ENCODE results near the gene NGF. TPM values are rescaled to one million over a fixed set of nuclear protein-coding genes. Genes with fewer than 3 reads are reported as not detected.
A peak's percentile ranks its signal among the peaks of the same experiment; 100 is the strongest.

NGF gene
- total RNA-seq, 1 donor from 2014 or later = 2.4 TPM

DNA sequence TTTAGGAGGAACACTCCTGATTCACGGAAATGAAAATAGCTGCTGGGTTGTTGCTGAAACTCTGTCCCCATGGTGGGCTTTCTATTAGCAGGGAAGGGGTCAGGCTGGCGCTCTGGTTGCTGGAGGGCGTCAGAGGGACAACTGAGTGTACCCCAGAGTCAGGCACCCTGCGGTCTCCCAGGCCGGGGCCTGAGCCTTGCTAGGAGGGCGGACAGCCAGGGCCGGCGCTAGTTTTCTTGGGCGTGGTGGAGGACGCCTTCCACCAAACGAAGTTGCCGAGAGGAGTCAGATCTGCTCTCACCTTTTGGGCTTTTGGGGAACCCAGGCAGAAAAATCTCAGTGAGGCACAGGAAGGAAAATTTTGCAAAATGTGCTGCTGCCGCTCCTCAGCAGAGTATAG lies 54.8 kb downstream of the NGF start:
- no peak for DNase-seq (ENCODE audit: low spot score)

DNA sequence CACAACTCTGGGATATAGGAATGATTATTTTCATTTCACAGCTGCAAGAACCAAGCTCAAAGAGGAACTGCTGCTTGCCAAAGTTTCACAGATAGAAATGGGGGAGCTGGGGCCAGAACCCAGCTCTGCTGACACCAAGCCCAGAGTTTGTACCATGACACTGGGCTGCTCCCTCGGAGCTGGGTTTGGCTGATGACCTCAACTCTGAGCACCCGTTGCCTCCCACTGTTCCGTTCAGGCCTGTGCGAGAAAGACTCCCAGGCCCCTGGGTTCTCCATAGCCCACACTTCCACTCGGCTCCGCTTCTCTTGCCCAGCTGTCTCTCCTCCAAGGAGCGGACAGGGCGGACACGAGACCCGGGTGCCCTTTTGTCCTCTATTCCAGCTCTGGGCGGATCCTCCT lies 55.2 kb downstream of the NGF start:
- no peak for DNase-seq (ENCODE audit: low spot score)

DNA sequence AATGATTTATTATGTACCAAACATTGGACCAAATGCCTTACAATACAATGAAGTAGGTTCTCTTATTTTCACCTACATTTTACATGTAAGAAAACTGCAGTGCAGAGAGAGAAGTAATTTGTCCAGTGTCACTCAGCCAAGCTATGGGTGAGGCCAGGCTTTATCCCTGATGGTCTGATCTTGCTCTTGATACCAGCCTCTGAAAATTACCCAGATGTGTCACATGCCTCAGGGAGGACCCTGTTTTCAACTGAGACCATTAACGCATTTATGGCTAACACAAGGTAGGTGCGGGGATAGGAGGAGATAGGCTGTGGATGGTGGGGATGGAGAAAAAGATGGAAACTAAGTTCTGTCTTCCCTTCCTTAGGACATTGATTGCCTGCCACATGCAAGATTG lies 56.9 kb downstream of the NGF start:
- DNase-seq (ENCODE audit: low spot score) = no peak

DNA sequence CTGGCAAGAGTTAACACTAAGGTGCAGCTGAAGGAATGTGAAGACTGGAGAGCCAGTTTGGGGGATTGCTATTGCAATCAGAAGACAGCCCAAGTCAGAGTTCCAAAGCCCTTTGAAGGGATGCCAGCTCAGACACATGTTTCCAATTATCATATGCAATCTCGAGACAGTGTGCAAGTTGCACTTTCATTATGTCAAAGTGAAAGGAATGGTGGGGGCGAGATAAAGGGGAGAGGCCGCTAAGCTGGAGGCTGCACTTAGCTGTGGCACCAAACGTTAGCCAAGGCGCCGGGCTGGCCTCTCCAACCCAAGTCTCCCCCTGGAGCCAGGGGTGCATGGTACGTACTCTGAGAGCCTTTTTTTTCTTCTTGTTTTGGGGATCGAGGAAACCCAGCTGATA lies 58.0 kb downstream of the NGF start:
- peak; percentile 91 for DNase-seq (ENCODE audit: low spot score)

DNA sequence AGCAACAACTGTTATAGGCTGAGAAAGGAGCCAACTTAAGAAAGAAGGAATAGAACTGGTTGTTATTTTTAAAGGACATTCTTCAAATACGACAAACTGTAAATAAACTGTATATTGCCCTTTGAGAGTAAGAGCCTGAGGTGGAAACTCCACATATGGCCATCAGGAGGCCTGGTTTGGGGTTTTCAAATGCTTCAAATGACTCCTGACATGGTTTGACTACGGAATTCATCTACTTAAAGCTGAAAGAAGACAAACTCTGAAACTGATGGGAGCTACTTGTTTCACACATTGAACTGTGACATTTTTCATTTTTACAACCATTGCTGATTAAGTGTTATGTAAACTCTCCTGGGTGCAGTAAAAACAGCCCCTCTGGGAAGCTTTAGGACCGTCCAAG lies 59.8 kb downstream of the NGF start:
- no peak for DNase-seq (ENCODE audit: low spot score)

DNA sequence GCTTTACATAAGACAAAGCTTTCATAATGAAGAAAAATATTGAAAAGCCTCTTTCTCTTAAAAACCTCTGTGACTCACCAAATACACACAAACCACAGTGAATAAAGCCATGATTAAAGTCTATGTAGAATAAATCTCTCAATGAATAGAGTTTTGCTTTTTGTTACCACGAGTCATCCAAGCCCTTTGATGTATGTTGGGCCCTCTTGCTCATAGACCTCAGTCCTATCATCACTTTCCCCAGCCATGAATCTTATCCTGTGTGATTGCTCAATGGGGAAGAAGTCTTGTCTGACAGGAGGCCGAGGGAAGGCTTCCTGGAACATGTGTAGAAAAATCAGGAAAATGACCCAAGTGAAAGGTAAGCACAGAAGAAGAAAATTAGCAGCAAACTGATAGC lies 60.8 kb downstream of the NGF start:
- DNase-seq (ENCODE audit: low spot score) = peak; percentile 42

DNA sequence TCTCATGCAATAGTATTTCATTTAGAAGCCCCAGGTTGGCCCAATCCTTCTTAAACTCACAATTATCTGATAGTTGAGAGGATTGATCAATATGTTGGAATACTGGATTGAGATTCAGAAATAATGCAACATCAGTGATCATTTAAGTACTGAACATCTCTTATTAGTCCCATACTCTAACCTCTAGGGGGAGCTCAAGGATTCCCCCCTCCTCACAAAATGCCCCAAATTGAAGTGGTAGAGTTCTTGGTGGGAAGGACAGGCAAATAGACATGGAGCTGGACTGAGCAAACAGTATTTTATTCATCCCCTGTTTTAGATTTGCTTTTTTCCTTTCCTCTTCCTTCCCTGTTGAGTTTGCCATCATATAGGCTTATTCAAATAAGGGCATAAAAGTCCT lies 62.8 kb downstream of the NGF start:
- DNase-seq (ENCODE audit: low spot score) = no peak

DNA sequence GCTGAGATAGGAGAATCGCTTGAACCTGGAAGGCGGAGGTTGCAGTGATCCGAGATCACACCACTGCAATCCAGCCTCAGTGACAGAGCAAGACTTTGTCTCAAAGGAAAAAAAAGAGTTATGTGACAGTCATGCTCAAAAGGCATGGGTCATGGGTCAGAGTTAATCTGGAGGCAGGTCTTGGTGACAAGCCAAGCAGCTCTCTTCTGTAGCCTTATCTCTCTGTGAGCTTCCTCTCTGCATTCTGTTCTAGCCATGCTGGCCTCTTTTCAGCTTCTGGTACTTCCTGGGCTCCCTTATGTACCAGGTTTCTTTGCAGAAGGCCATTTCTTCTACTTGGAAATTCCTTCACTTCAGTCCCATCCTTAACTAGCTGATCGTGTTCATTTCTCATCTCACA lies 63.6 kb downstream of the NGF start:
- no peak for DNase-seq (ENCODE audit: low spot score)

DNA sequence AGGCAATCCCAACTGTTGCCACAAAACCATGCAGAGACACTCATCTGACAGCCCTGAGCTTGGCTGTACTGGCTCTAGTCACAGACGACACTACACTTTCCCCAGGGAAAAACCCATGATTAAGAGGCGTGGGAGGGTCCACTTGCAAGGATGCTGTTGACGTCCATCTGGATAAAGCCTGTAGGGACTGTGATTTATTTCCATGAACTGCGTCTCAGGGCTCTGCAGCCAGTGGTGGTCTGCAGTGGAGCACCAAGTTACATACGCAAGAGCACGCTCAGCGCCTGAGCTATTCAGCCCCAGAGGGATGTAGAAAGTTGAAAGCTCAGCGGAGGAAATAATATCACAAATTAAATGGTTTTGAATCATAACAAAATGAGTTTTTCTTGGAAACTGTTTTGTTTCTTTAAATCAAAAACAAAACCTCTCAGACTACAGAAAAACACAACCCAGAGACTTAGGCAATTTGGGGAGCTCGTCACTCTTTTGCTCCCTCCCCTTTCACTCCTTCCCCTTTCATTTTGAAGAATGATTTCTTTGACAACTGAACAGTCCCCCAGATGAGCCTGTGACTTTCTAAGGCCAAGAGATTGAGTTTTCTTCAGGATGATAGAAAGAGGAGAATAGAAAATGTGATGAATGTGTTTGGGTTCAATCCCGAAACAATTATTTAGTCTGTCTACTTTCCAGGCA lies 71.2 kb downstream of the NGF start:
- DNase-seq (ENCODE audit: low spot score) = peak; percentile 25

DNA sequence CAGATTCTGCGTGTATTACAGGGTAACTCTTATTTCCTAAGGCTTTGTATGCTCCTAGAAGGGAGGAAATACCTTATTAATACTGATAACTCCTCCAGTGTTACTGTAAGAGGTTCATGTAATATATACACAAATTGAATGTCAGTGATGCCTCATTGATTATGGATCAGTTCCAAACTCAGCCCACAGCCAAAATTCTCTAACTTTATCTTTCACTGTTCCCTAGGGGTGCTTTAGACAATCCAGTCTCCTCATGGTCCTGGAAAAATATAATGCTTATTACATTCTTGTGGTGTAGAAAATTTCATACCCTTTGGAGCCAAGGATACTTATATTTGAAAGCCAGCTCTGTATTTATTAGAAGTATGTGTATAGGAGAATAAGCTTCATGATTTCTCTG lies 73.0 kb downstream of the NGF start:
- DNase-seq (ENCODE audit: low spot score) = no peak

DNA sequence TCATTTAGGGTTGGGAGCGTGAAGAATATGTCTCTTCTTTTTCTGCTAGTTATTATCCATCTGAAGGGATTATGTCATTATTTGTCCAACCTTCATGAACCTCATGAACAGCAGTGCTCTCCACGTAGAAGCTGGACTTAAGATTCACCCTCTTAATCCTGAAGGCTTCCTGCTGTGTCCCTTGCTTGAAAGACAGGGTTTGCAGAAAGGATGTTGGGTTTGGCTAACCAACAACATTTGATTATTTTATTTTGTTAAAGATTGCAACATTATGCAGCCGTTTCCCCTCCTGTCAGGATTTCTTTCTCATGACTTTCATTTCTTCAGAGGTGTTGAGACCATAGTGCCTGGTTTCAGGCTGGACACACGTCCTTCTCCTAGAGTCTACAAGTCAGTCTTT lies 75.2 kb downstream of the NGF start:
- DNase-seq (ENCODE audit: low spot score) = no peak

DNA sequence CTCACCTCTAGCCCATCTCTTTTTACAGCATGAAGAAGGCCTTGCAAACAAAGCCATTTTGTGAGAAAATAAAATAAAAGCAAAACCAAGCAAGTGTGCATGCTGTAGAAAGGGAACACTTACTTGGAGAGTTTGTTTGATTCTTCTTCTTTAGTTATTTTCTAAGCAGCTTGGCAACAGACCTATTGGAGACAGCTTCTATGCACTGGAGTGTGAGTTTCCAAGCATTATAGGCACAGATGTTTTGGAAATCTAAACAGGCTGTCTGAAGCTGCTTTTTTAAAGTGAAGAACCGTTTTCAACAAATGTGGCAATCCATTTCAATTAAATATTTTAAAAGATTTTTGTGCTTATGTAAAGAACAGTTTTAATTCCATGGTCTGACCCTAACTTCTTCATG lies 76.6 kb downstream of the NGF start:
- DNase-seq (ENCODE audit: low spot score) = peak; percentile 53

DNA sequence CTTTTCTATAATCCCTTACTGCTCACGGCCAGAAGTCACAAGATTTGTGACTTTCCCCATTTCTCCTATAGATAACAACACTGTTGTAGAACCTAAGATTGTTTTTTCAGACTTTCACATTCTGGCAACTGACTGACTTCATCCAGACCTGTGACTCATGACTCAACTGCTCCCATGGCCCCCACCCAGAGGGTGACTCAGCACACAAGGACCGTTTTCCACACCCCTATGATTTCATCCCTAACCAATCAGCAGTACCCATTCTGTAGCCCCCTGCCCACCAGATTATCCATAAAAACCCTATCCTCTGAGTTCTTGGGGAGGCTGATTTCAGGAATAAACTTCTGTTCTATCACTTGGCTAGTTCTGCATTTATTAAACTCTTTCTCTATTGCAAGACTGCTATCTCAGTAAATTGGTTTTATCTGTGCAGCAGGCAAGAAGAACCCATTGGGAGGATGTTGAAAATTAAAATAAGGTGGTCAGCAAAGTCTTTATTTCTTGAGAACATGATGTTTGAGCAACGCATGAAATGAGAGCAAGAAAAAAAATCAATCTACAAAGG lies 79.7 kb downstream of the NGF start:
- DNase-seq (ENCODE audit: low spot score) = no peak

DNA sequence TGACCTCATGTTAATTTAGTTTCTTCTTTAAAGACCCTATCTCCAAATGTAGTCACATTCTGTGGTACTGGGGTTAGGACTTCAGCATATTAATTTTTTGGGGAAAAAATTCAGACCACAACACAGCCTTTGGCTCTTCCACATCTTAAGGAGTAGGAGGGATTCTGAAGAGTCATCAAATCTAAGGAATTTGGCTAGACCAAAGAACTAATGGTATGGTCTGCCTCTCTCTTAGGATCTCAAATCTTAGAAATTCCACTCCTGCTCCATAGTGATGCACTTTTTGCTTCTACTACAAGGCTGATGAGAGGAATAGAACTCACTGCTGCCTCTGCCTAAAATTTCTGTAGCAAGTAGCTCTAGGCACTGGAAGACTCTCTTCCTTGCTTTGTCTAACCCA lies 80.5 kb downstream of the NGF start:
- DNase-seq (ENCODE audit: low spot score) = no peak

DNA sequence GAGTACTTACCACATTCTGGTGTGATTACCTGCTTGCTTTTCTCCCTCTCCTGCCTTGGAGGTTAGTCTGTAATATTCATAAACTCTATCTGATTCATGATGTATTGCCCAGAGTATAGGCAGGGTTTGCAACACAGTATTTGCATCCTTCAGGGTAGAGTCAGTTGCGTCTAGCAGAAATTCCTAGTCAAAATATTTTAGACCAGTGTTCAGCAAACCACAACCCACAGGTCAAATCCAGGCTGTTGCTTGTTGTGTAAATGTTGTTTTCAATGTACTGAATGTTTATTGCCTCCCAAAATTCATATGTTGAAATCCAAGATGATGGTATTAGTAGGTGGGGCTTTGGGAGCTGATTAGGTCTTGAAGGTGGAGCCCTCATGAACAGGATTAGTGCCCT lies 82.9 kb downstream of the NGF start:
- no peak for DNase-seq (ENCODE audit: low spot score)

DNA sequence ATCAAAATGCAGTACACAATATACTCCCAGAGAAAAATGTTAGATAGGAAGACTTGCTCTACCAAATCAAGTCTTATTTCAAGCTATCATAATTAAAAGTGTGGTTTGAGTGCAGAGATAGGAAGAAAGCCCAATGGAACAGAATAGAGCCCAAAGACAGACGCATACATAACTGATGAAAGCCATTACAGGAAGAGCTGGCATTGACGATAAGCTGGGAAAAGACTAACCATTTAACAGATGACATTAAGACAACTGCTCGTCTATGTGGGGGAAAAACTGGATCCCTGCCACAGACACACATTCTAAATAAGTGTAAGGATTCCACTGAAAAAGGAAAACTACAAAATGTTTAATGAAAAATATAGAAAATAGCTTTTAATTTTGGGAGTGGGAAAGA lies 85.5 kb downstream of the NGF start:
- peak; percentile 19 for DNase-seq (ENCODE audit: low spot score)

DNA sequence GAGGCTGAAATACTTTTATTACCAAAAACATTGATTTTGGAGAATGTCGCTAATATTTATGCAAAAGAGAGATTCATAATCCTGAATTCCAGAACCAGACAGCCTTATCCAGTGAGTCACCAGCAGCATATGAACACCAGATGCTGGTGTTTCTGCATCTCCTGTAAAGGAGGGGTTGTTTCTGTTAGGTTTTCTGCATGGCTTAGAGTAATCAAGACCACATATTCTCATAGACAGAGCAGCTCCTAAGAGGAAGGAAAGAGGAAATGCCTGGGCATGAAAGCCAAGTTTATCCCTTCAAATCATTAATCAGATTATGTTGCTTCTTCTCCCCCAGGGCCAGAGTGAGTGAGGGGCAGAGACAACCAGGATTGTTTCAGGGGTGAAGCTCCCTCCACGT lies 86.2 kb downstream of the NGF start:
- DNase-seq (ENCODE audit: low spot score) = peak; percentile 95

DNA sequence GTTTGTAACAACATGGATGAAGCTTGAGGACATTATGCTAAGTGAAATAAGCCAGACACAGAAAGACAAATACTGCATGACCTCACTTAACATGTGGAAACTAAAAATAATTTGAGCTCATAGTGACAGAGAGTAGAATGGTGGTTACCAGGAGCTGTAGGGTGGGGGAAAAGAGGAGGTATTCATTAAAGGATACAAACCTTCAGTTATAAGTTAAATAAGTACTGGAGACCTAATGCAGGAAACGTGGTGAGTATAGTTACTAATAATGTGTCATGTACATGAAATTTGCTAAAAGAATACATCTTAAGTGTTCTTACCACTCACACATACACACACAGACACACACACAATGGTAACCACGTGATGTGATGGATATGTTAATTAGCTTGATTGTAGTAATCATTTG lies 86.7 kb downstream of the NGF start:
- DNase-seq (ENCODE audit: low spot score) = peak; percentile 91

DNA sequence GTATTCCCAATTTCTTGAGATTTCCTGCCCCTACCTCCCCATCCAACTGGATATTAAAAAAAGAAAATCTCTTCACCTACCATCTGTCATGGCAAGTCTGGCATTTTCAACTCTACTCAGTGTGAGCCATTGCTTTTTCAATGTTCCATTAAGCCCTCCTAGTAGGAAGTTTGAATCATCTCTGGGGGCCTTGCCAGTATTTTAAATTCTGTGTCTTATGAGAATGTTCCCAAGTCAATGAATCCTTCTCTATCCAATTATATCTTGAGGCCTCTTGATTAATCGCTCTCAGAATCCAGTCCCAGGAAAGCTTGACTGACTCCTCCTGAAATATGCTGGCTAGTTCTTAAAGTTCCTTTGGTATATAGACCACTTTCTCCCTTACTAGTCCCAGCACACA lies 91.5 kb downstream of the NGF start:
- DNase-seq (ENCODE audit: low spot score) = no peak

DNA sequence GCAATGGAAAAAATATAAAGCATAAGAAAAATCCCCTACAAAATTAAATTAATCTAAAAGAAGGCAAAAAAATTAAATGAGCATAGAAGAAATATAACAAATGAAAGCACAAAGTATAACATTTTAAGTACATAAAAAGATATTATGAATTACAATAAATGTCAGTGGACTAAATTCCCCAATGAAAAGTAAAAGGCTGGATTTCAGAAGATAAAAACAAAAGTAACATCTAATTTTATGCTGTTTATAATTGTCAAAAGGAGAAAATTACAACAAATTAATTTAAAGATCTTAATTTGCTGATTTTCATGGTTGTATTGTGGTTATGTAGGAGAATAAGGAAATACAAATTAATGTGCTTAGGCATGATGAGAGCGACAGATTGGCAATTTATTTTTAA lies 92.8 kb downstream of the NGF start:
- no peak for DNase-seq (ENCODE audit: low spot score)

DNA sequence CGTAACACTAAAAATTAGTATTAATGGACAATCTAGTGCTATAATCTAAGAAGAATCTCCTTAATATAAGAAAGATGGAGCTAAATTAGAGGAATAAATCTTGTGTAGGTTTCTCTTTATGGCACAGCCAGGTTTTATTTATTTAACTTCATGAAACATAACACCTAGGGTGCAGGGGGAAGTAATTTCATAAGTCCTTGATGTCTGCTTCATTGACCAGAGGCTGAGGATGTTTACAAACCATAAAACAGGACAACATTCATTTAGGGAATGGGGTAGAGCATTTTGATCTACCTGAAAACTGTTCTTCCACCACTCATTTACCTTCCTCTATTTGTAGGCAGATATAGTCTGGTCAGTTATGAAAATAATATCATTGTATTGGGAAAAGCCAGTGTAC lies 95.5 kb downstream of the NGF start:
- no peak for DNase-seq (ENCODE audit: low spot score)

DNA sequence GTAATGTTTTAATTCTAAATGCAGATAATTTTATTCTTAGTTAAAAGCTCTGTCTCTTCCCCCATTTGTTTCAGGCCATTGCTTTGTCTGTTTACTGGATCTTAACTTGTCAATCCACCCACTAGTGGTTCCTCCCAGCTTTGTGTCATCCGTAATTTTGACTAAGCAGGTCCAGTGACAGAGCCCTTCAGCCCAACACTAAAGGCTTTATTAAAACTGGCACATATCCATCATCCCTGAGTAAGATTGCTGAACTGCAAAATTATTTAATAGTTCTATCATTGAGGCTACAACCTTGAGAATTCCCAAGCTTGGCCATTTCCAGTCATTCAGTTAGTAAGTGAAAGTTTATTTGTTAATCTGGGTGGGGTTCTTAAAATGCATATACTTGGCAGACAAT lies 96.7 kb downstream of the NGF start:
- DNase-seq (ENCODE audit: low spot score) = no peak

DNA sequence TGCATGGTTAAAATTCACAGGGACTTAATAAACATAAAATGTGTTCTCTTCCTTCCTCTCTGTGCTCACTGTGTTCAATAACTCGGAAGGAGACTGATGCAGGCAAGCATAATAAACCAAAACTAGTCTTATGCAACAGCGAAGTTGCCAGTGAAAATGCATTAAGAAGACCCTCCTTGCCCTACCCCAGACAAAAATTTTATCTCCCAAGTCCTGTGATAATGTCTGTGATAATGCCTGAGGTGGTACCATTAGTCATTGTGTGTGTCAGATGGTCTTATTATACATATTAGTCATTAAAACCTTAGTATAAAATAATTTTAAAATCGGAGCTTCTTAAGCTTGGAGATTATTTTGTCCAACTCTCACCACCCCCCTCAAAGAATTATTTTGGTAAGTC lies 97.8 kb downstream of the NGF start:
- DNase-seq (ENCODE audit: low spot score) = no peak

DNA sequence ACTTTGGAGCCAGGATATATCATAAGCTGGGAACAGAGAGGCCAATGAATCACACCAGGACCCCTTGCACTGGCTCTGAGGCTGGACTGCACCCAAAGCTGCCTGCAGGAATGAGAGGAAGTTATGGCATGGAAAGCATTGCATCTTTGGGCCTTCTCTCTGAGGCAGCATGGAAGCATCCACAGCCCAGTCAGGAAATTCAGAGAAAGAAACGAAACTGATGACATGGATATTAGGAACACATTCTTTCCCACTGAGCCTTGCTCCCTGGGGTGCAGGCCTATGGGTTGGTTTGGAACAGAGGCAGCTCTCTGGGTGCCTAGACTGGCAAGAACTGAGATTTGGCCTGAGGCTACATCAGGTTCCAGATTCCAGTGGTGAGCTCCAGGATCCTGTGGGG lies 98.6 kb downstream of the NGF start:
- peak; percentile 41 for DNase-seq (ENCODE audit: low spot score)
